HEK293T (cell line): ENCODE results near the gene PPP2R5C.
A peak's percentile ranks its signal among the peaks of the same experiment; 100 is the strongest.

ENCODE experiments used
- CTCF ChIA-PET: fragments of 350-600 bp; formaldehyde crosslinking; extraction: SDS; loops from one replicate; lab custom pipeline; 2021; ENCODE audit warnings: antibody characterized with exemption, inconsistent platforms; lab: Yijun Ruan, JAX
- POLR2A ChIA-PET: fragments of 350-600 bp; formaldehyde crosslinking; extraction: SDS; loops from one replicate; lab custom pipeline; 2020; ENCODE audit warnings: antibody characterized with exemption, inconsistent platforms; lab: Yijun Ruan, JAX
- DNase-seq: peaks from one replicate; pipeline ENCODE4 v3.0.0; 2012; ENCODE audit warnings: mixed read lengths; ENCODE audit errors: extremely low spot score
- ARNT ChIP-seq: fragments of 450-650 bp; IDR thresholded peaks from 2 replicates; pipeline ENCODE4 v1.6.1; 2017; ENCODE audit warnings: mild to moderate bottlenecking
- BHLHE40 ChIP-seq: fragments of 450-650 bp; IDR thresholded peaks from 2 replicates; pipeline ENCODE4 v1.6.1; 2016; ENCODE audit warnings: mild to moderate bottlenecking, moderate library complexity, borderline replicate concordance
- CTBP1 ChIP-seq: fragments of 450-650 bp; IDR thresholded peaks from 2 replicates; pipeline ENCODE4 v1.6.1; 2016; ENCODE audit warnings: borderline replicate concordance
- ELF4 ChIP-seq: fragments of 450-650 bp; IDR thresholded peaks from 2 replicates; pipeline ENCODE4 v1.6.1; 2017; ENCODE audit warnings: antibody characterized with exemption
- FOXA1 ChIP-seq: fragments of 450-650 bp; IDR thresholded peaks from 2 replicates; pipeline ENCODE4 v1.6.1; 2016; ENCODE audit warnings: mild to moderate bottlenecking
- FOXK2 ChIP-seq: fragments of 450-650 bp; IDR thresholded peaks from 2 replicates; pipeline ENCODE4 v1.6.1; 2016; ENCODE audit warnings: mild to moderate bottlenecking
- FOXM1 ChIP-seq: fragments of 450-650 bp; IDR thresholded peaks from 2 replicates; pipeline ENCODE4 v1.6.1; 2017; ENCODE audit warnings: mild to moderate bottlenecking, borderline replicate concordance
- HDGF ChIP-seq: fragments of 450-650 bp; IDR thresholded peaks from 2 replicates; pipeline ENCODE4 v1.6.1; 2017; ENCODE audit warnings: antibody characterized with exemption, borderline replicate concordance
- L3MBTL2 ChIP-seq: fragments of 450-650 bp; conservative IDR thresholded peaks from 2 replicates; pipeline ENCODE4 v1.6.1; 2016; ENCODE audit warnings: mild to moderate bottlenecking
- LEF1 ChIP-seq: fragments of 450-650 bp; IDR thresholded peaks from 2 replicates; pipeline ENCODE4 v1.6.1; 2017; ENCODE audit warnings: mild to moderate bottlenecking, borderline replicate concordance
- NFRKB ChIP-seq: fragments of 450-650 bp; IDR thresholded peaks from 2 replicates; pipeline ENCODE4 v1.6.1; 2016; ENCODE audit warnings: mild to moderate bottlenecking, moderate library complexity
- SP1 ChIP-seq: fragments of 450-650 bp; IDR thresholded peaks from 2 replicates; pipeline ENCODE4 v1.6.1; 2017
- SUZ12 ChIP-seq: fragments of 450-650 bp; IDR thresholded peaks from 2 replicates; pipeline ENCODE4 v1.6.1; 2016; ENCODE audit warnings: mild to moderate bottlenecking
- TARDBP ChIP-seq: fragments of 450-650 bp; IDR thresholded peaks from 2 replicates; pipeline ENCODE4 v1.6.1; 2016
- ZNF384 ChIP-seq: fragments of 450-650 bp; IDR thresholded peaks from 2 replicates; pipeline ENCODE4 v1.6.1; 2016
- TF ChIP-seq, protein P1 (sequence below): fragments of 450-650 bp; IDR thresholded peaks from 2 replicates; pipeline ENCODE4 v1.6.1; 2016

The PPP2R5C gene

DNA sequence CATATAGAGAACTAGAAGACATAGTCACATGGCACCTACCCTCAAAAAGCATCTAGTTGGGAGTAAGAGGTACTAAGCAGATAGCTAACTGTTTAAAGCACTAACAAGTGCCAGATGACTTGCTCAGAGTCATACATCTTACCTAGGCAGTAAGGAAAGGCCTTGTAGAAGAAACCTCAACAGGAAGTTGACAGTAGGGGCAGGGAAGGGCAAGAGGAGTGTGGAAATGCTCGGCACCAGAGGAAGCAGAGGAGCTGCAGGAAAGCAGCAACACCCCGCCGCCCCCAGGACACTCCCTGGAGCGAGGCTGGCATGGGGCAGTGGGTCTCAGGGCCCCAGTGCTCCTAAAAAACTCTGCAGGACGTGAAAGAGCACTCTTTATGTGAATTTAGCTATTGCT, 92.9 kb downstream of the PPP2R5C start:
- TF ChIP-seq ELF4 (no peak), LEF1 (no peak), SUZ12 (no peak), HDGF (no peak), FOXK2 (no peak), CTBP1 (no peak), BHLHE40 (no peak), NFRKB (no peak), TARDBP (no peak), ARNT (no peak), ZNF384 (no peak), FOXA1 (no peak), L3MBTL2 (no peak), SP1 (no peak), FOXM1 (no peak)
- TF ChIP-seq, protein P1, sequence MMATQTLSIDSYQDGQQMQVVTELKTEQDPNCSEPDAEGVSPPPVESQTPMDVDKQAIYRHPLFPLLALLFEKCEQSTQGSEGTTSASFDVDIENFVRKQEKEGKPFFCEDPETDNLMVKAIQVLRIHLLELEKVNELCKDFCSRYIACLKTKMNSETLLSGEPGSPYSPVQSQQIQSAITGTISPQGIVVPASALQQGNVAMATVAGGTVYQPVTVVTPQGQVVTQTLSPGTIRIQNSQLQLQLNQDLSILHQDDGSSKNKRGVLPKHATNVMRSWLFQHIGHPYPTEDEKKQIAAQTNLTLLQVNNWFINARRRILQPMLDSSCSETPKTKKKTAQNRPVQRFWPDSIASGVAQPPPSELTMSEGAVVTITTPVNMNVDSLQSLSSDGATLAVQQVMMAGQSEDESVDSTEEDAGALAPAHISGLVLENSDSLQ: no peak
- CTCF ChIA-PET: no interaction called here
- POLR2A ChIA-PET: no interaction called here
- no peak for DNase-seq

DNA sequence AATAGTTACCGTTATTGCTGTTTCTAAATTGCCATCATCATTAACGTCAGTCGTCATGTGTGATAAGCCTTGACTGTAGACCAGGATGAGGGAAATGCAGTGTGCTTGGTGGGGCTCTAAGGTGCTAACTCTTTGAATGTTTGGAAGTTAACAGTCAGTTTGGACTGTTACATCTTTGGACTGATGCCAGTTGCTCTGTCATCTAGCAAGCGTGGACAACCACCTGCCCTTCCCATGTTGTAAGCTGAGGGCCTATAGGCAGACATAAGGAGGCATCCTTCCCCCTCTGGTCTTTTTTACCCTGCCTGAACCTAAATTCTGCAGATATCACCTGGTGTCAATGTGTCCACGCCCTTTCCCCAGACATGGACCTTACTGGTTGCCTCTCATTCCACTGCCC, 94.4 kb downstream of the PPP2R5C start:
- DNase-seq: no peak
- ChIA-PET POLR2A (no interaction called here), CTCF (no interaction called here)
- TF ChIP-seq ELF4 (no peak), SP1 (no peak), NFRKB (no peak), FOXA1 (no peak), HDGF (no peak), BHLHE40 (no peak), ZNF384 (no peak), TARDBP (no peak), CTBP1 (no peak), L3MBTL2 (no peak), FOXK2 (no peak), SUZ12 (no peak), LEF1 (no peak), ARNT (no peak), FOXM1 (no peak)
- TF ChIP-seq, protein P1: no peak

DNA sequence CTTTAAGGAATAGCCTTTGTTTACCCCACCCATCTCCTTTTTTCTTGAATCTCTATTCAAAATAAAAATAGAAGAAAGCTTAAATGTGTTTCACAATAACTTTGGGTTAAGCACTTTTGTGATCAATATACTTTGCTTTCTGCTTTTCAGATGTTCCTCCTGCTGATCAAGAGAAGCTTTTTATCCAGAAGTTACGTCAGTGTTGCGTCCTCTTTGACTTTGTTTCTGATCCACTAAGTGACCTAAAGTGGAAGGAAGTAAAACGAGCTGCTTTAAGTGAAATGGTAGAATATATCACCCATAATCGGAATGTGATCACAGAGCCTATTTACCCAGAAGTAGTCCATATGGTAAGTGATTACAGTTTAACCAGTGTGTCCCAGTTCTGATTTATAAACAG, 95.0 kb downstream of the PPP2R5C start:
- DNase-seq: no peak
- no peak for TF ChIP-seq ARNT
- TF ChIP-seq, protein P1: no peak
- TF ChIP-seq SUZ12: no peak
- no peak for TF ChIP-seq L3MBTL2
- no peak for TF ChIP-seq NFRKB
- no peak for TF ChIP-seq HDGF
- TF ChIP-seq ZNF384: no peak
- TF ChIP-seq TARDBP: no peak
- TF ChIP-seq FOXA1: no peak
- no peak for TF ChIP-seq CTBP1
- TF ChIP-seq FOXM1: no peak
- TF ChIP-seq LEF1: no peak
- TF ChIP-seq SP1: no peak
- no peak for TF ChIP-seq BHLHE40
- TF ChIP-seq FOXK2: no peak
- no peak for TF ChIP-seq ELF4
- CTCF ChIA-PET: no interaction called here
- POLR2A ChIA-PET: no interaction called here

DNA sequence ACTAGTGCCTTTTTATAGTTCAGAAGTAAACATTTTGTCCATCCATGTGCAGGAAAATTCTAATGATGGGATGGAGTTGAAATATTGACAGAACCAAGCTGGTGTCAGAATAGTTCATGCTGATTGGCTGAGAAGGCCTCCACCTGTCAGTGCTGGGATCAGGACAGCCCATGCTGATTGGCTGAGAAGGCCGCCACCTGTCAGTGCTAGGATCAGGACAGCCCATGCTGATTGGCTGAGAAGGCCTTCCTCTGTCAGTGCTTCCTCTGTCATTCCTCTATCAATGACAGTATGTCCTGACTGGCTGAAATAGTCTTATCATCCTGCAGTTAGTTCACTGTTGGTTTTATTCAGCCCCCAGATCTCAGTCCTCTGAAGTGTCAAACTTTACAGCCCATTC, 95.7 kb downstream of the PPP2R5C start:
- DNase-seq: no peak
- POLR2A ChIA-PET: no interaction called here
- CTCF ChIA-PET: no interaction called here
- TF ChIP-seq, protein P1: peak; percentile 46
- TF ChIP-seq TARDBP (no peak), ZNF384 (no peak)

DNA sequence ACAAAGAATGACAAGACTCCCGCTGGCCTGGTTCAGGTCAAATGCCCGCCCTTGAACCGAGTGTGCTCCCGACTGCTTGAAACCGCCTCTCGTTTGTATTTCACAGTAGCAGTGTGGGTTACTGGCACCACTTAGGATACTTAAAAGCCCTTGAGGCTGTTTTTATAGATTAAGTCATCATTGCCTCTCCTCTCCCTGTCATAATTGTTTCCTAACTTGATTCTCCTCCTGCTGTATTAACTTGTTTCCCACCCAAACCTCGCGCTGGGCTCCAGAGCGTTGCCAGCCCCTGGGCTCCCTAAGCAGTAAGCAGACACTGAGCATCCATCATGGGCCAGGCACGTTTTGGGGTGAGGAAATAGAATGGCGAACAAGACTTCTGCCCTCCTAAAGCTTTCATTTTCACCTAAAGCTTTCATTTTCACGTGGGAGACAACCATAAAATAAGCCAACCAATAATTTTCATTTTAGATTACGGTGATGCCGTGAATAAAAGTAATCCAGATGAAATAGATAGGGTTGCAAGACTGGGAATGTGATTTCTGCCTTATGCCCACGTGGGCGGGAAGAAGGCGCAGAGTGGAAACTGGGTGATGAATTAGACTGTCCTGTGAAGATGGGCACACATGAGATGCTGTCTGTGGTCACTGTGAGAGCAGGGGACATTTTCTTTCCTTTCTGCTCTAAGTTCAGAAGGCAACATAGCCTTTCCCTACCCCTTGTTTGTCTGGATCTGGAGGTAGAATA, 97.5 kb downstream of the PPP2R5C start:
- DNase-seq: no peak
- TF ChIP-seq, protein P1: peak; percentile 49; the same call in 1 of the 2 replicates
- no peak for TF ChIP-seq FOXA1
- POLR2A ChIA-PET: no interaction called here
- CTCF ChIA-PET: interaction anchor here (0.7 kb wide), 1 partner anchor 74 kb away, joined by 7 read pairs; no protein-coding TSS in a partner anchor
